Ovary (tissue), 3 donors: ENCODE results near the gene CDHR3.

ENCODE experiments used
- POLR2A ChIP-seq: fragments of 450-650 bp; IDR thresholded peaks from one replicate; pipeline ENCODE4 v1.6.1; 2017; ENCODE audit warnings: antibody characterized with exemption, mild to moderate bottlenecking, moderate library complexity
- TF ChIP-seq, protein P1 (sequence below), 3 donors: fragments of 450-650 bp in 2 of 3; fragments of 200-600 bp in 1 of 3; IDR thresholded peaks; one replicate each; pipeline versions ENCODE4 v1.5.1 to v1.8.0; 2016 to 2022; ENCODE audit warnings: antibody characterized with exemption in 3 of 3, mild to moderate bottlenecking in 1 of 3
- donor health status: DM: no; HTN: no; CAD: no.

GRCh38 chr7:106058928-106059324 lies 95.9 kb downstream of the CDHR3 start:
- TF ChIP-seq, protein P1, sequence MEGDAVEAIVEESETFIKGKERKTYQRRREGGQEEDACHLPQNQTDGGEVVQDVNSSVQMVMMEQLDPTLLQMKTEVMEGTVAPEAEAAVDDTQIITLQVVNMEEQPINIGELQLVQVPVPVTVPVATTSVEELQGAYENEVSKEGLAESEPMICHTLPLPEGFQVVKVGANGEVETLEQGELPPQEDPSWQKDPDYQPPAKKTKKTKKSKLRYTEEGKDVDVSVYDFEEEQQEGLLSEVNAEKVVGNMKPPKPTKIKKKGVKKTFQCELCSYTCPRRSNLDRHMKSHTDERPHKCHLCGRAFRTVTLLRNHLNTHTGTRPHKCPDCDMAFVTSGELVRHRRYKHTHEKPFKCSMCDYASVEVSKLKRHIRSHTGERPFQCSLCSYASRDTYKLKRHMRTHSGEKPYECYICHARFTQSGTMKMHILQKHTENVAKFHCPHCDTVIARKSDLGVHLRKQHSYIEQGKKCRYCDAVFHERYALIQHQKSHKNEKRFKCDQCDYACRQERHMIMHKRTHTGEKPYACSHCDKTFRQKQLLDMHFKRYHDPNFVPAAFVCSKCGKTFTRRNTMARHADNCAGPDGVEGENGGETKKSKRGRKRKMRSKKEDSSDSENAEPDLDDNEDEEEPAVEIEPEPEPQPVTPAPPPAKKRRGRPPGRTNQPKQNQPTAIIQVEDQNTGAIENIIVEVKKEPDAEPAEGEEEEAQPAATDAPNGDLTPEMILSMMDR (IDR thresholded peaks at IDR 0.05) = no peak
- TF ChIP-seq POLR2A = no peak
